ENCODE results near the gene CKAP4.

CKAP4 gene

DNA sequence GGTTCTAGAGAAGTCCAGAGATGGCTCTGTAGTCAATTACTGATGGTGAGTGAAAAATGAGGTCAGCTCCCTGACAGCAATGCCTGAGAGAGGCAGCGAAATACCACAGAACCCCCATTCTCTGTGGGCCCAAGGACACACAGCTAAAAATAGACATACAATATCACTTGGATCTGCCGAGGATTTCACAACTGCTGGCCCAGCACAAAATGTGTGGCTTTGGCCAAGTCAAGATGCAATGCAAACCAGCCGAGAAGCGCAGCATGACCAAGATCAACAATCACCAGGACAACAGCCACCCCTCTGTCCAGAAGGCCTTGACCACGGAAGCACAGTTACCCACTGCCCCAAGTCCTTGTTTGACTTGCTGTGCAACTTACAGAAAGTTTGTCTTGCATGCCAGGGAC lies 52.2 kb downstream of the CKAP4 start:
- peak; percentile 85 for DNase-seq (ENCODE audit: low spot score)

DNA sequence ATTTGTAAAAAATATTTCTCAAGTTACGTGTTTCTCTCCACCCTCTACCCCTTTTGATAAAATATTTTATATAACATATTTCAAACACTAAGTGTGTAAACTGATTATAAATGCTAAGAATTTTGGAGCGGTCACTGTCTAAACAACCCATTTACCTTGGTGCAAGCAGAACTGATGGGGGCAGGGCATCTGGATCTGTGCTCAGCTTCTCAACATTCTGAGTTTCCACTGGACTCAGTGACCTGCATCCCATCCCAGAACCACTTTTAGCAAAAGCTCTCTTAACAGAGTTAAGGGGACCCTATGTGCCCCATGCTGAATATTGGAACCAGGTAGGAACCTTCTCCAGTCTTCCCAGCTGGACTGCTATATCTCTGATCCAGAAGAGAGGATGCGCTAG lies 53.5 kb downstream of the CKAP4 start:
- no peak for DNase-seq (ENCODE audit: low spot score)

DNA sequence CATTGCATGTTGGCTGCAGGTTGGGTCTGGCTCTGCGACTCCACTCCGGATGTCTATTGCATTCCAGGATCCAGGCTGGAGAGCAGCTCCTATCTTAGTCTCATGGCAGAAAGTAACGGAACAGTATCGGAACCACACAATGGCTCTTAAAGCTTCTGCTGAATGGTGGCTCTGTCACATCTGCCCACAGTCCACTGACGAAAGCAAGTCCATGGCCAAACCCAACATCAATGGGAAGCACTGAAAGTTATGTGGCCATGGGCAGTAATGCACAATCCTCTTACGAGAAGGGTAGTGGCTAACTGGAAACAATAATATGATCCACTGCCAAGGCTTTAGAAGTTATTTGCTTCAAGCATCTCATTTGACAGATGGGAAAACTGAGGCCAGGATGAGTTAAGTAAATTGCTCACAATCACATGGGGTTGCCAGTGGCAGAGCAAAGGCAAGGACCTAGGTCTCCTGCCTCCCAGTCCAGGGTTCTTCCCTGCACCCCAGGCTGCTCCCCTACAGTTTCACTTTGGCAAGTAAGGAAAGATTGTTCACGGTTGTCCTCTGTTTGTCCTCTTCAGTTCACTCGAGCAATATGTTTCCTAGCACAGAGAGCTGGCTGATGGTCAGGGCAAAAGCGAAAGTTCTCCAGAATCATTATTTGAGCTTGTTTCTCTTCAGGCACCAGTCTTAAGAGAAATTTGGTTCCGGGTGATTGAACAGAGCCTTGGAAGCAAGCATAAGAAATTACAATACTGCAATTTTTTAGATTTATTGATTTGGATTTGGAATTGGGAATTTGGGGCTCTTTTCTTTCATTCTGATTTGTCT lies 54.2 kb downstream of the CKAP4 start:
- DNase-seq (ENCODE audit: low spot score), result no peak

DNA sequence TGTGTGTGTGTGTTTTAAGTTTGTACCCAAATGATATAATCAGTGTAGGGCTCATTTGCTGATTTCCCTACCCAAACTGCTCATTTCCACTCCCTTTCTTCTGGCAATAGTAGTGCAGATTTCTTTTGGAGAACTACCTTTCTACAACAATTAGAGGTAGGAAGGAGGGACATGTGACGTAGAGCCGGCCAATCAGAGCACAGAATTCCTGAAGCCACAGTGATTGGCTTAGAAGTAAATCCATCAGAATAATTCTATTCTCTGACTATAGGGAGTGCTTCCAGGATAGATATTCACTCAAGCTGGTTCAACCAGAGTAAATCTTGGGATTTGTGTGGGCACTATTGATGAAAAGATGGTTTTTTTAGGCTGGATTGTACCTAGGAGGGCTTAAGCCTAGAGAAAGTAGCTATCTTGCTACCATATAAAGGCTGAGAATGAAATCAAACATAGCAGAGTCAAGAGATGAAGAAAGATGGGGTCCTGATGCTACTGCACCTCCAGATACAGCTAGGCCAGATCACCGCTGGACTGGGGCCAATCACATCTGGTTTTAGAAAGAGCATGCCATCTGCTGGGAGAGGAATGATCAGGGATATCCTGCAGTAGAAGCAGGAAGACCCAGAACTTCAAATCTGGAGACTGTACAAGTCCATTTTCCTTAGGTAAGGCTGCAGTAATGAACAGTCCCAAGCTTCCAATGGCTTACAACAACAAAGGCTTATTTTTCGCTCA lies 55.0 kb downstream of the CKAP4 start:
- peak; percentile 25 for DNase-seq (ENCODE audit: low spot score)

DNA sequence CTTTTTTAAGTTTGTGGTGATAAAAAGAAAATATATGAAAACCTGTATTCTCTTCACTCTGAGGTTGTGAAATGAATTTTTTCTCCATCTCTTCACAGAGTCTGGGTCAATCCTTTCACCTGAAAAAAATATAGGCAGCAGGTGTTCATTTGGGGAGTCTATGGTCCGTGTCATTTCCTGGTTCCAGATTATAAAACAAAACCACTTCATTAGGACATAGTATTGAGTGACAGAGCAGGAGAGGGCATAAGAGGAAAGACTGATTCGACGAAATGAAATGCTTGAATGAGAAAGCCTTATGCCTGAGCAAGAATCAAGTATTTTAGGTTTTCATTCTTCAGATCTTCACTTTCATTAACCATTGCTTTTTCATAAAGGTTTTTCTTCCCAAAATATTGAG lies 57.2 kb downstream of the CKAP4 start:
- no peak for DNase-seq (ENCODE audit: low spot score)

DNA sequence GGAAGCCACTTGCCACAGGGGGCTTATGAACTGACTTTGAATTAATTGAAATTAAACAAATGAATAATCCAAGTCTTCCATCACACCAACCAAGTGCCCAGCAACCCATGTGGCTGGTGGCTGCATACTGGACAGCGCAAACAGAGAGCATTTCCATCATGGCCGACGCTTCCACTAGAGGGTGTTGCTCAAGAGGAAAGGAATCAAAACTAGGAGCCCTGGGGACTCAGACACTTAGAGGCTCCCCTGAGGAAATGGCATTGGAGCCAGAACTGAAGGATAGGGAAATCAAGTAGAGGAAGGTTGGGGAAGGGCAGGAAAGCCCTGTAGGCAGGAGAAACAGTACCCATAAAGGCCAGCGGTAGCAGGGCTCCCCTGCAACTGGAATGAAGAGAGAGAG lies 58.5 kb downstream of the CKAP4 start:
- DNase-seq (ENCODE audit: low spot score), result no peak

DNA sequence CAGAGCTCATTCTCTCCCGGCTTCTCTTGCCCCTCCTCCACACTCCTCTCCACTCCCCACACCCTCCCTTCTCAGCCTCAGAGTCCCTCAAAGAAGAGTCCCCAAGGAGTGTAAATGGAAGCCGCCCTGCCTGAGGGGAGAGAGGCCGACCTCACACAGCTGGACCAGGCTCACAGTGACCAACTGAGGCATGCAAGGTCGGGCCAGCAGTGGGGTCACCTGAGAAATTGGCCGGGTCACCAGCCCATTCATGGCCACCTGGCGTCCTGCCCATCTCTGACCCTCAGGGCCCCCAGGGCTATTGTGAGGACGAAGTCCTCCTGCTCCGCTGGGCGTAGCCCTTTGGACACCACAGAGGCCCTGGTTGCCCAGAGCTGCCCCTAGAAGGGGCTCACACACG lies 59.6 kb downstream of the CKAP4 start:
- no peak for DNase-seq (ENCODE audit: low spot score)

Measured in AG20443 (cell line).